NCI-H345 (cell line): ENCODE measurements around the gene APOBR.
"Not testable (repeated sequence)": the region's sequence is repeated elsewhere in the genome, so short reads cannot be mapped to it uniquely, and the experiment has no call there.

Experiments
- DNase-seq: peaks from one replicate; lab custom pipeline; 2025; lab: John Stamatoyannopoulos, UW

The APOBR gene, protein sequence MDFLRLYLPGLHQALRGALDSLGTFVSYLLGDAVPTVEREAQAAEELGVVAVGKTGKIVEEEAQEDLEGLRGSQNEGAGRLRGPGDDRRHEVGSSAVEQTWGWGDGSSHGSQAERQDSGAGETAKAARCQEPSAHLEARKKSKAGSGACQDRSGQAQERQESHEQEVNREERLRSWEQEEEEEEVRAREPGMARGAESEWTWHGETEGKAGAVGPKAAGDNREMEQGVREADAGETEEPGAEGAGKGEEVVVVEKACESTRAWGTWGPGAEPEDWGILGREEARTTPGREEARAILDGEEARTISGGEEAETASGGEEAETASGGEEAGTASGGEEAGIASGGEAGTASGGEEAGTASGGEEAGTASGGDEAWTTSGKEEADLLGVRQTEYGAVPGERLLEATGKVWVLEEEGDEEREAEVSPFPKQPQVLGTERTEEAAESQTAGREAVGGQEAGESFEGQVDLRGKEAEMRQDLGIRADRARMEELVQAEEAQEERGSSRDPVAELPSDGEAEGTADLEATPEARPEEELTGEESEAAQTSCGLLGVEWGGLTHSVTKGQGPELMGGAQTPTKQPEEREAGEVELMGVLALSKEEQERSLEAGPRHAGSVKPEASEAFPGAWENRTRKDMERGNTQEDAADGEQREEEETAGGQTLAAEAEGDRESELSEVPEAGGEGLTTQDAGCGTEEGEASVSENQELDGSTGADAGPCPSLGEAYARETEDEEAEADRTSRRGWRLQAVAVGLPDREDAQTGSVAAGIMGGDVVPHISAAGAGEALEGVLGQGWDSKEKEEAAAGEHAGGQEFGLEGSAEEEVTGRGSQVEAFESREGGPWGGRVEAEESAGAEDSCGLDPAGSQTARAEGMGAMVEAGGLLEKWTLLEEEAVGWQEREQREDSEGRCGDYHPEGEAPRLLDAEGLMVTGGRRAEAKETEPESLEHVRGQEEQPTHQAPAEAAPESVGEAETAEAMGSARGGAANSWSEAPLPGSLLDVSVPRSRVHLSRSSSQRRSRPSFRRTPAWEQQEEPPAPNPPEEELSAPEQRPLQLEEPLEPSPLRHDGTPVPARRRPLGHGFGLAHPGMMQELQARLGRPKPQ

DNA sequence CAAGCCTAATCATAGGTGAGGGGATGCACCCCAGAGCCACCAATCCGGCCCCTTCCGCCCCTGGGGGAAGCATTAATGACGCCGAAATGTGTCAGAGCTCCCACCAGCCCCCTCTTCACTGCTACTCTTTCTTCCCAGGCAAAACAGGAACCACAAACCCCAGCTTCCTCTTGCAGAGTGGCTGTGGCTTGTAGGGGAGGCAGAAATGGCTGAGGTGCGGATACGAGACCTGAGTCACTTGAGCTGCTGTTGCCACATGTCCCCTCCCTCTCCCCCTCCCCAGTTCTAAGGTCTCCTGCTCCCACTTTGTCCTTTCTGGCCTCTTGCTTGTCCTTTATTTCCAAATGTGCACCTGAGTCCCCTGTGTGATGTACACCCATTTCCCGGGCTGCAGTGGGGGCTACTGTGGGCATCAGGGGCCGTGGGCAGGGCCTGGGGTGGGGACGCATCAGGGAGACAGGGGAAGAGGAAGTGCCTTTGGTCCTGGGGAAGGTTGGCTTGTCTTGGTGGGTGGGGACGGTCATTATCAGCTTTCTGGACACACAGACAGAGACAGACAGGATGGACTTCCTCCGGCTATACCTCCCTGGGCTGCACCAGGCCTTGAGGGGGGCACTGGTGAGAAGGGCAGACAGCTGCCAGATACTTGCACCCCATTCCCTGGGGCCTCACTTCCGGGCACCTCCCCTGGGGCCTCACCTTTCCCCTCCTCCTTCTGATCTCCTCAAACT, at the start of gene APOBR:
APOBR (plus strand) TSS at position 523 of the 731 bp plus-strand sequence; CDS start at position 562, 39 bp downstream.
- DNase-seq: no peak

GRCh38 chr16:28446388-28446787, 48.1 kb upstream of the APOBR start:
- DNase-seq: not testable (repeated sequence)

GRCh38 chr16:28447081-28447480, 47.4 kb upstream of the APOBR start:
- not testable (repeated sequence) for DNase-seq

DNA sequence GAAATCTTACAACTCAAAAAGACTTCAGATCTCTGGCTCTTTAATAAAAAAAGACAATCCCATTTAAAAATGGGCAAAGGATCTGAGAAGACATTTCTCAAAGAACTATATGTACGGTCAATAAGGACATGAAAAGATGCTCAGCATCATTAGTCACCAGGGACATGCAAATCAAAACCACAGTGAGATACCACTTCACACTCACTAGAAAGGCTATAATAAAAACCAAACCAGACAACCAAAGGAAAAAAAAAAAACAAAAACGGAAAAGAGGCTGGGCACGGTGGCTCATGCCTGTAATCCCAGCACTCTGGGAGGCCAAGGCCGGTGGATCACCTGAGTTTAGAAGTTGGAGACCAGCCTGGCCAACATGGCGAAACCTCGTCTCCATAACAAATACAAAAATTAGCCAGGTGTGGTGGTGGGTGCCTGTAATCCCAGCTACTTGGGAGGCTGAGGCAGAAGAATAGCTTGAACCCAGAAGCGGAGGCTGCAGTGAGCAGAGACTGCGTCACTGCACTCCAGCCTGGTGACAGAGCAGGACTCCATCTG, 20.7 kb upstream of the APOBR start:
- DNase-seq: no peak

DNA sequence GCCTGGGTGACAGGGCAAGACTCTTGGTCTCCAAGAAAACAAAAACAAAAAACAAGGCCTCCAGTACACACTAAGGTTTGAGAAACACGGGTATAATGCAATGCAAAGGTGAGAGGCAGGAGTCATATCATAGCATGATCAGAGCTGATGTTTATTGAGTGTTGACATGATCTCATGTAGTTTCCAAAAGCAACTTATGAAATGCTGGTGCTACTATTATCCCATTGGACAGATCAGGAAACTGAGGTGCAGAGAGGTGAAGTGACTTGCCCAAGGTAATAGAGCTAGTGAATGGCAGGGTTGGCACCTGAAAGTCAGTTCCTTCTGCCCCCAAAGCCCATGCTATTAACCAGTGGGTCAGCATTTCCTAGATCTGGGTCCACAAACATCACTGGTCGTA, 19.2 kb upstream of the APOBR start:
- DNase-seq: no peak

DNA sequence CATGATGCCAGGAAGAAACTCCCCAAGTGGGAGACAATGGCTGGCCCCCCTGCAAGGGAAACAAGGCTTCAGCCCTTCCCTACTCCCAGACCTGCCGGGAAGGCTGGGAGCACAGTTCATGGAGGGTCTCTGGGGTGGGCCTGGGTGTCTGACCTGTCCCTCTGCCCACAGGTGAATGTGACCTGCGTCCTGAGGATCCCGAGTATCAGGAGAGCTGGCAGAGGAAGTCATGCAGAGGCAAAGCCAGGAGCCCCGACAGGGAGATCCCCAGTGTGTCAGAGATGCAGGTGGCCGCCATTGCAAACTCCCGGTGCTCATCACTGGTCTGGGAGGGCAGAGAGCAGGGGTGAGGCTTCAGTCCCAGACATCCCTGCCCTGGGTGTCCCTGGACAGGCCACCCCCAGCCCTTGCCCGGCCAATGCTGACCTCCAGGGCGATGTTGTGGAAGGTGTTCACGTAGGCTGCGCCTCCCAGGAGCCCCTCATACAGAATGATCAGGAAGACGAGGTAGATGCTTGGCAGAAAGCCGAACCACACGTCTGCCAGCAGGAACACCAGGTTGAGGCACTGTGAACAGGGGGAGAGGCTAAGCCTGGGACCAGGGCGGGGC, 17.0 kb upstream of the APOBR start:
- no peak for DNase-seq

DNA sequence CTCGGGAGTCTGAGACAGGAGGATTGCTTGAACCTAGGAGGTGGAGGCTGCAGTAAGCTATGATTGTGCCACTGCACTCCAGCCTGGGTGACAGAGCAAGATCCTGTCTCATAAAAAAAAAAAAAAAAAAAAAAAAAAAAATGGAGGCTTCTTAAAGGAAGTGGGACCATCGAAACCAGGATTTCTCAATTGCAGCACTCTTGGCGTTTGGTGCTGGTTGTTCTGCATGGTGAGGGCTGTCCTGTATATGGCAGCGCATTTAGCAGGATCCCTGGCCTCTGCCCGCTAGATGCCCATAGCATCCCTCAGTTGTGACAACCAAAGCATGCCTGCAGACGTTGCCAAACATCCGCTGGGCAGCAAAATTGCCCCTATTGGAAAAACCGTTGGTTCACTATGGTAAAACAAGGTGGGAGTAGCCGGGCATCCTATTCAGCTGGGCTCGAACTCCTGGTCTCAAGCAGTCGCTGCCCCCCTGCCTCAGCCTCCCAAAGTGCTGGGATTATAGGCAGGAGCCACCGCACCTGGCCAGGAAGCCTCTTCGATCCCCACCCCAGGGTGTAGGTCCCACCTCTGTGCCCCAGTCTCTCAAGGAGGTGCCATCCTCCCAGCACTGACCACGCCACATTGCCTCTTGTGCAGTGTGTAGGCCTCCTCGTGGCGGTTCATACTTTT, 15.8 kb upstream of the APOBR start:
- no peak for DNase-seq

GRCh38 chr16:28482026-28482425, 12.4 kb upstream of the APOBR start:
- no peak for DNase-seq

DNA sequence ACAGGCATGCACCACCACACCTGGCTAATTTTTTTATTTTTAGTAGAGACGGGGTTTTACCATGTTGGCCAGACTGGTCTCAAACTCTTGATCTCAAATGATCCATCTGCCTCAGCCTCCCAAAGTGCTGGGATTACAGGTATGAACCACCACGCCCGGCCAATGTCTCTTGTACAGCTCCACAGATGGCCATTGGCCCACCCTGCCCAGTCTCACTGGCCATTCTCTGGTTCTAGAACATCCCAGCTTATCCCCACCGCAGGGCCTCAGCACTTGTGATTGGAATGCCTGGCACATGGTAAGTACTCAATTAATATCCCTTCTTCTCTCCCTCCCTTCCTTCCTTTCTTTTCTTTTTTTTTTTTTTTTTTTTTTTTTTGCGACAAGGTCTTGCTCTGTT, 11.1 kb upstream of the APOBR start:
- DNase-seq: not testable (repeated sequence)

GRCh38 chr16:28486266-28486665, 8.2 kb upstream of the APOBR start:
- DNase-seq: no peak

DNA sequence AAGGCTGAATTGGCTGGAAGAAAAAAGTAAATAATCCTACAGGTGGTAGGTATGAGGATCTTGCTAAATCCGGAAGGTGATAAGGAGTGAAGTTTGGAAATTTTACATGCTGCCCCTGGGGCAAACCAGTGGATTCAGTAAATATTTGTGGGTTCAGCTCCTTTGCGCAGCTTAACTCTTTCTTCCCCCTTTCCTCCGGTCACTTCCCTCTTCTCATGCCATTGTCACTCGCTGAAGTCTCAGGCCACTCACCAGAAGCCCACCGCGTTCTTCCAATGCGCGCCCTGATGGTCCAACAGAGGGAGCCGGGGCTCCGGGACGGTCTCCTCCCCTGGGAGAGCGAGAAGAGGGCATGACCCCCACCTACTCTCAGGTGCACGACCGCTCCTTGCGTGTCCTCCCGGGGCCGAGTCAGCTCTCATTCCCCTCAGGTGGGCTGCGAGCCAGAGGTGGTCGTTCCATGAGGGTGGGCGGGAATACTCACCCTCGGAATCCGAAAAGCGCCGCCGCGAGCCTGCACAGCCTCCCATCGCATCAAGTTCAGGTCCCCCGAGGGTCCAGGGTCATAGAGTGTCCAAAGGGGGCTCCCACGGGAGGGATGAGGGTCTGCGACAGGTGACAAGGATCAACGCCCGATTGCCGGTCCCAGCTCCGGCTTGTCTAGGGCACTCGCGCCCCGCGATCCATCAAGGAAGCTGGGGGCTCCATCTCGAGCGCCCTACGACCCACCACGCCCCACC, 3.0 kb upstream of the APOBR start:
- DNase-seq: no peak

GRCh38 chr16:28491970-28492474, 2.4 kb upstream of the APOBR start, which contains the start of gene CLN3:
Gene CLN3 (minus strand): TSS chr16:28492074. CDS start chr16:28491759, 315 bp downstream.
- DNase-seq: peak; percentile 94

- DNase-seq: no peak
These were observed 1.9 kb upstream of the APOBR start for GRCh38 chr16:28492511-28492910.

DNA sequence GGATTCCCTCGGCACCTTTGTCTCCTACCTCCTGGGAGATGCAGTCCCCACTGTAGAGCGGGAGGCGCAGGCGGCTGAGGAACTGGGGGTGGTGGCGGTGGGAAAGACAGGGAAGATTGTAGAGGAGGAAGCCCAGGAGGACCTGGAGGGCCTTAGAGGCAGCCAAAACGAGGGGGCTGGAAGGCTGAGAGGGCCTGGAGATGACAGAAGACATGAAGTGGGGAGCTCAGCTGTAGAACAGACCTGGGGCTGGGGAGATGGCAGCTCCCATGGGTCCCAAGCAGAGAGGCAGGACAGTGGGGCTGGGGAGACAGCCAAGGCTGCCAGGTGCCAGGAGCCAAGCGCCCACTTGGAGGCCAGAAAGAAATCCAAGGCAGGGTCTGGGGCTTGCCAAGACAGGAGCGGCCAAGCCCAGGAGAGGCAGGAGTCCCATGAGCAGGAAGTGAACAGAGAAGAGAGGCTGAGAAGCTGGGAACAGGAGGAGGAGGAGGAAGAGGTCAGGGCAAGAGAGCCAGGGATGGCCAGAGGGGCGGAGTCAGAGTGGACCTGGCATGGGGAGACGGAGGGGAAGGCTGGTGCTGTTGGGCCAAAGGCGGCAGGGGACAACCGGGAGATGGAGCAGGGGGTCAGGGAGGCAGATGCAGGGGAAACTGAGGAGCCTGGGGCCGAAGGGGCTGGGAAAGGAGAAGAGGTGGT, 803 bp downstream of the APOBR start:
- no peak for DNase-seq

GRCh38 chr16:28495795-28496749, 1.6 kb downstream of the APOBR start:
- DNase-seq: no peak

DNA sequence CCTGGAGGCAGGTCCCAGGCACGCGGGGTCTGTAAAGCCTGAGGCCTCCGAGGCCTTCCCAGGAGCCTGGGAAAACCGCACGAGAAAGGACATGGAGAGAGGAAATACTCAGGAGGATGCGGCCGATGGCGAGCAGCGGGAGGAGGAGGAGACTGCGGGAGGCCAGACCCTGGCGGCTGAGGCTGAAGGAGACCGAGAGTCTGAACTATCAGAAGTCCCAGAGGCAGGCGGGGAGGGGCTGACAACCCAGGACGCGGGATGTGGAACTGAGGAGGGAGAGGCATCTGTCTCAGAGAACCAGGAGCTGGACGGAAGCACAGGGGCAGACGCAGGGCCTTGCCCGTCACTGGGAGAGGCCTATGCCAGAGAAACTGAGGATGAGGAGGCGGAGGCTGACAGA, 2.4 kb downstream of the APOBR start:
- no peak for DNase-seq

DNA sequence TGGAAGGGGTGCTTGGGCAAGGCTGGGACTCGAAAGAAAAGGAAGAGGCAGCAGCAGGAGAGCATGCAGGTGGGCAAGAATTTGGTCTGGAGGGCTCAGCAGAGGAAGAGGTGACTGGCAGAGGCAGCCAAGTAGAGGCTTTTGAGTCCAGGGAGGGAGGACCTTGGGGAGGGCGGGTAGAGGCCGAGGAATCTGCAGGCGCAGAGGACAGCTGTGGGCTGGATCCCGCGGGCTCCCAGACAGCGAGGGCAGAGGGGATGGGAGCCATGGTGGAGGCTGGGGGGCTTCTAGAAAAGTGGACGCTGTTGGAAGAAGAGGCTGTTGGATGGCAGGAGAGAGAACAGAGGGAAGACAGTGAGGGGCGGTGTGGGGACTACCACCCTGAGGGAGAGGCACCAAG, 2.9 kb downstream of the APOBR start:
- DNase-seq: no peak
